Suppressor macrophage (primary cell): ENCODE measurements around the gene APEH.

Experiments used
- DNase-seq, 4 experiments: peaks; one replicate each; pipeline ENCODE4 v3.0.0-alpha.2; 2020 to 2022

APEH gene

DNA sequence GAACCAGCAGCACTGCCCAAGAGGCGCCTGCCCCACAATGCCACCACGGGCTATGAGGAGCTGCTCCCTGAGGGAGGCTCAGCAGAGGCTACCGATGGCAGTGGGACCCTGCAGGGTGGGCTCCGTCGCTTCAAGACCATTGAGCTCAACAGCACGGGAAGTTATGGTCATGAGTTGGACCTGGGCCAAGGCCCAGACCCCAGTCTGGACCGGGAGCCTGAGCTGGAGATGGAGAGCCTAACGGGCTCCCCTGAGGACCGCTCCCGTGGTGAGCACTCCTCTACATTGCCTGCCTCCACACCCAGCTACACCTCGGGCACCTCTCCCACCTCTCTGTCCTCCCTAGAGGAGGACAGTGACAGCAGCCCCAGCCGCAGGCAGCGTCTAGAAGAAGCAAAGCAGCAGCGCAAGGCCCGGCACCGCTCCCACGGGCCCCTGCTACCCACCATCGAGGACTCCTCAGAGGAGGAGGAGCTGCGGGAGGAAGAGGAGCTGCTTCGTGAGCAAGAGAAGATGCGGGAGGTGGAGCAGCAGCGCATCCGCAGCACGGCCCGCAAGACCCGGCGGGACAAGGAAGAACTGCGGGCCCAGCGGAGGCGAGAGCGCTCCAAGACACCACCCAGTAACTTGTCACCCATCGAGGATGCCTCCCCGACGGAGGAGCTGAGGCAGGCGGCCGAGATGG, 21.8 kb upstream of the APEH start:
- no peak for DNase-seq

DNA sequence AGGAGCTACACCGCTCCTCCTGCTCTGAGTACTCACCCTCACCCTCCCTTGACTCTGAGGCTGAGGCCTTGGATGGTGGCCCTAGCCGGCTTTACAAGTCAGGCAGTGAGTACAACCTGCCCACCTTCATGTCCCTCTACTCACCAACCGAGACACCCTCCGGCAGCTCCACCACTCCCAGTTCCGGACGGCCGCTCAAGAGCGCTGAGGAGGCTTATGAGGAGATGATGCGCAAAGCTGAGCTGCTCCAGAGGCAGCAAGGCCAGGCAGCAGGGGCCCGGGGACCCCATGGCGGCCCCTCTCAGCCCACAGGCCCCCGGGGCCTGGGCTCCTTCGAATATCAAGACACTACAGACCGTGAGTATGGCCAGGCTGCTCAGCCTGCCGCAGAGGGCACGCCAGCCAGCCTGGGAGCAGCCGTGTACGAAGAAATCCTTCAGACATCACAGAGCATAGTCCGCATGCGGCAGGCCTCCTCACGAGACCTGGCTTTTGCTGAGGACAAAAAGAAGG, 21.2 kb upstream of the APEH start:
- DNase-seq: no peak

DNA sequence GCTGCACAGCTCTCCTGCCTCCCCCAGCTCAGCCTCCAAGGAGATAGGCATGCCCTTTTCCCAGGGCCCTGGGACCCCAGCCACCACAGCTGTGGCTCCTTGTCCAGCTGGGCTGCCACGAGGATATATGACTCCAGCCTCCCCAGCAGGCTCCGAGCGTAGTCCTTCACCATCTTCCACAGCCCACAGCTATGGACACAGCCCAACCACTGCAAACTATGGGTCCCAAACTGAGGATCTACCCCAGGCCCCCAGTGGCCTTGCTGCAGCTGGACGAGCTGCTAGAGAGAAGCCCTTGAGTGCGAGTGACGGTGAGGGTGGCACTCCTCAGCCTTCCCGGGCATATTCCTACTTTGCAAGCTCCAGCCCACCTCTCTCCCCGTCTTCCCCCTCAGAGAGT, 20.5 kb upstream of the APEH start:
- no peak for DNase-seq

DNA sequence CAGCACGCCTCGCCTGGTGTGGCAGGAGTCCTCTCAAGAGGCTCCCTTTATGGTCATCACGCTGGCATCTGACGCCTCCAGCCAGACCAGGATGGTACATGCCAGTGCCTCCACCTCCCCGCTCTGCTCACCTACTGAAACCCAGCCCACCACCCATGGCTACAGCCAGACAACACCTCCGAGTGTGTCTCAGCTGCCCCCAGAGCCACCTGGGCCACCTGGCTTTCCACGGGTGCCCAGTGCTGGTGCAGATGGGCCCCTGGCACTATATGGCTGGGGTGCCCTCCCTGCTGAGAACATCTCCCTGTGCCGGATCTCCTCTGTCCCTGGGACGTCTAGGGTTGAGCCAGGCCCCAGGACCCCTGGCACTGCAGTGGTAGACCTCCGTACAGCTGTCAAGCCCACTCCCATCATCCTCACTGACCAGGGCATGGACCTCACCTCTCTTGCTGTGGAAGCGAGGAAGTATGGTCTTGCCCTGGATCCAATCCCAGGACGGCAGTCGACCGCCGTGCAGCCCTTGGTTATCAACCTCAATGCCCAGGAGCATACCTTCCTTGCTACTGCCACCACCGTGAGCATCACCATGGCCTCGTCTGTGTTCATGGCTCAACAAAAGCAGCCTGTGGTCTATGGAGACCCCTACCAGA, 19.9 kb upstream of the APEH start:
- no peak for DNase-seq

DNA sequence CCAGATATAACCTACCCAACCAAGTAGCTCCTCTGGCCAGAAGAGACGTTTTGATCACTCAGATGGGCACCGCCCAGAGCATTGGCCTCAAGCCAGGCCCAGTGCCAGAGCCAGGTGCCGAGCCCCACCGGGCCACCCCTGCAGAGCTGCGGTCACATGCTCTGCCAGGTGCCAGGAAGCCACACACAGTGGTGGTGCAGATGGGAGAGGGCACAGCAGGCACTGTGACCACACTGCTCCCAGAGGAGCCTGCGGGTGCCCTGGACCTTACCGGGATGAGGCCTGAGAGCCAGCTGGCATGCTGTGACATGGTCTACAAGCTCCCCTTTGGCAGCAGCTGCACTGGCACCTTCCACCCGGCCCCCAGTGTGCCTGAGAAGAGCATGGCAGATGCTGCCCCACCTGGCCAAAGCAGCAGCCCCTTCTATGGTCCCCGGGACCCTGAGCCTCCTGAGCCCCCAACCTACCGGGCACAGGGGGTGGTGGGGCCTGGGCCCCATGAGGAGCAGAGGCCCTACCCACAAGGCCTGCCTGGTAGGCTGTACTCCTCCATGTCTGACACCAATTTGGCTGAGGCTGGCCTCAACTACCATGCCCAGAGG, 19.1 kb upstream of the APEH start:
- no peak for DNase-seq

DNA sequence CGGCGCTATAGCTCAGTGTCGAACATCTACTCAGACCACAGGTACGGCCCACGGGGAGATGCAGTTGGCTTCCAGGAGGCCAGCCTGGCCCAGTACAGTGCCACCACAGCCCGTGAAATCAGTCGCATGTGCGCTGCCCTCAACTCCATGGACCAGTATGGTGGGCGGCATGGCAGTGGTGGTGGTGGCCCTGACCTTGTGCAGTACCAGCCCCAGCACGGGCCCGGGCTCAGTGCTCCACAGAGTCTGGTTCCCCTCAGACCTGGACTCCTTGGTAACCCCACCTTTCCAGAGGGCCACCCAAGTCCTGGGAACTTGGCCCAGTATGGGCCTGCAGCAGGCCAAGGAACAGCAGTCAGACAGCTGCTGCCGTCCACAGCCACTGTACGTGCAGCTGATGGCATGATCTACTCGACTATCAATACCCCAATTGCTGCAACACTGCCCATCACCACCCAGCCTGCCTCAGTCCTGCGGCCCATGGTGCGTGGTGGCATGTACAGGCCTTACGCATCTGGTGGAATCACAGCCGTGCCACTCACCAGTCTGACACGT, 18.3 kb upstream of the APEH start:
- DNase-seq: no peak

DNA sequence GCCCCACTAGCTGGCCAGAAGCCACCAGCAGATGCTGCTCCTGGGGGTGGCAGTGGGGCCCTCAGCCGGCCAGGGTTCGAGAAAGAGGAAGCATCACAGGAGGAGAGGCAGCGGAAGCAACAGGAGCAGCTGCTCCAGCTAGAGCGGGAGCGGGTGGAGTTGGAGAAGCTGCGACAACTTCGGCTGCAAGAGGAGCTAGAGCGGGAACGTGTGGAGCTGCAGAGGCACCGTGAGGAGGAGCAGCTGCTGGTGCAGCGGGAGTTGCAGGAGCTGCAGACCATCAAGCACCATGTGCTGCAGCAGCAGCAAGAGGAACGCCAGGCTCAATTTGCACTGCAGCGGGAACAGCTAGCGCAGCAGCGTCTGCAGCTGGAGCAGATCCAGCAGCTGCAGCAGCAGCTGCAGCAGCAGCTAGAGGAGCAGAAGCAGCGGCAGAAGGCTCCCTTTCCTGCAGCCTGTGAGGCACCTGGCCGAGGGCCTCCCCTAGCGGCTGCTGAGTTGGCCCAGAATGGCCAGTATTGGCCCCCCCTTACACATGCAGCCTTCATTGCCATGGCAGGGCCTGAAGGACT, 17.5 kb upstream of the APEH start:
- DNase-seq: peak in 3 of 4 experiments; percentile 9 to 24 (median 20)

DNA sequence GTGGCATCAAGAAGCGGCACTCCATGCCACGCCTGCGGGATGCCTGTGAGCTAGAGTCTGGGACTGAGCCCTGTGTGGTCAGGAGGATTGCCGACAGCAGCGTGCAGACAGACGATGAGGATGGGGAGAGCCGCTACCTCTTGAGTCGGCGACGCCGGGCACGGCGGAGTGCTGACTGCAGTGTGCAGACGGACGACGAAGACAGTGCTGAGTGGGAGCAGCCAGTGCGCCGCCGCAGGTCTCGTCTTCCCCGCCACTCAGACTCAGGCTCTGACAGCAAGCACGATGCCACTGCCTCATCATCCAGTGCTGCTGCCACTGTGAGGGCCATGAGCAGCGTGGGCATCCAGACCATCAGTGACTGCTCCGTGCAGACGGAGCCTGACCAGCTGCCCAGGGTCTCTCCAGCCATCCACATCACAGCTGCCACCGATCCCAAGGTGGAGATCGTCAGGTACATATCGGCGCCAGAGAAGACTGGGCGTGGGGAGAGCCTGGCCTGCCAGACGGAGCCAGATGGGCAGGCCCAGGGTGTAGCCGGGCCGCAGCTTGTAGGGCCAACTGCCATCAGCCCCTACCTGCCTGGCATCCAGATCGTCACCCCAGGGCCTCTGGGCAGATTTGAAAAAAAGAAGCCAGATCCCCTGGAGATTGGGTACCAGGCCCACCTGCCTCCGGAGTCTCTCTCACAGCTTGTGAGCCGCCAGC, 16.8 kb upstream of the APEH start:
- DNase-seq: no peak

DNA sequence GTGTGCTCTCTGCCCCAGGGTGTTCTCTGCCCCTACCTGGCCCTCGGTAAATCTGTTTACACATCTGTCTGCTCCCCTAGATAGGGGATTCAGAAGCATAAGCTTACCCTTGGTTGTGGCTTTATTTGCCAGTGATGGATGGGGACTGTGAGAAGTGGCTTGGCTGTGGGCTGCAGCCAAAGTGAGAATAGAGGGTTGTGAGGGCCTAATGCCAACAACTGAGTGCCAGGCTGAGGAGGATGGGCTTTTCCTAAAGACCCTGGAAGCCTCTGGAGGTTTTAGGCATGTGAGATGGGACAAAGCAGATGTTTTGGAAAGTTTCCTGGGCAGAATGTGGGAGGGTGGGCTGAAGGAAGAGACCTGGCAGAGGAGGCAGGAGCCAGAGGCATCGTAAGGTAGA, 15.4 kb upstream of the APEH start:
- DNase-seq: no peak

DNA sequence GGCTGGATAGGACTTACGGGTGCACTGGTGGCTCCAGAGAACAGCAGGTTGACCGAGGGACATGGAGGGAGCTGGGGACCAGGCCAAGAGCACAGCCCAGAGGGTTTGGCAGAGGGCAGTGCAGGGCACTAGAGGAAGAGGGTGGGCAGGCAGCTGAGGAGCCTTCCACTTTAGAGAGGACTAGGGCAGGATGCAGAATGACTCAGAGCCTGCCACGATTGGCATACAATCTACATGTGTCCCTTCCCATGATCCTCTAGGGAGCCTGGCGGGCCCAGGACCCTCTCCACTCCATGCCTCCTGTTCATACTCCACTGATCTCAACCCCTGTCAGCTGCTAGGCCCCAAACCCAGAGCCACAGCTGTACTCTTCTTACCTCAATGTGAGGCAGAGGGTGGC, 14.4 kb upstream of the APEH start:
- no peak for DNase-seq

DNA sequence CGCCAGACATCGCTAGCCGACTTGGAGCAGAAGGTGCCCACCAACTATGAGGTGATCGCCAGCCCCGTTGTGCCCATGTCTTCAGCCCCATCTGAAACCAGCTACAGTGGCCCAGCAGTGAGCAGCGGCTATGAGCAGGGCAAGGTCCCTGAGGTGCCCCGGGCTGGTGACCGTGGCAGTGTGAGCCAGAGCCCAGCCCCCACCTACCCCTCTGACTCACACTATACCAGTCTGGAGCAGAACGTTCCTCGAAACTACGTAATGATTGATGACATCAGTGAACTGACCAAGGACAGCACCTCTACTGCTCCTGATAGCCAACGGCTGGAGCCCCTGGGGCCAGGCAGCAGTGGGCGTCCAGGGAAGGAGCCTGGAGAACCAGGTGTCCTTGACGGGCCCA, 12.9 kb upstream of the APEH start:
- DNase-seq: no peak

DNA sequence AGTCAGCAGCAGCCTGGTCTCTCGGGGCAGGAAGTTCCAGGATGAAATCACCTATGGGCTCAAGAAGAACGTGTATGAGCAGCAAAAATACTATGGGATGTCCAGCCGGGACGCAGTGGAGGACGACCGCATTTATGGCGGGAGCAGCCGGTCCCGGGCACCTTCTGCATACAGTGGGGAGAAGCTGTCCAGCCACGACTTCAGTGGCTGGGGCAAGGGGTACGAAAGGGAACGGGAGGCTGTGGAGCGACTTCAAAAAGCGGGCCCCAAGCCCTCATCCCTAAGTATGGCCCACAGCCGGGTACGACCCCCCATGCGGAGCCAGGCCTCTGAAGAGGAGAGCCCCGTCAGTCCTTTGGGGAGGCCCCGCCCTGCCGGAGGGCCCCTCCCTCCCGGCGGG, 12.1 kb upstream of the APEH start:
- DNase-seq: no peak

DNA sequence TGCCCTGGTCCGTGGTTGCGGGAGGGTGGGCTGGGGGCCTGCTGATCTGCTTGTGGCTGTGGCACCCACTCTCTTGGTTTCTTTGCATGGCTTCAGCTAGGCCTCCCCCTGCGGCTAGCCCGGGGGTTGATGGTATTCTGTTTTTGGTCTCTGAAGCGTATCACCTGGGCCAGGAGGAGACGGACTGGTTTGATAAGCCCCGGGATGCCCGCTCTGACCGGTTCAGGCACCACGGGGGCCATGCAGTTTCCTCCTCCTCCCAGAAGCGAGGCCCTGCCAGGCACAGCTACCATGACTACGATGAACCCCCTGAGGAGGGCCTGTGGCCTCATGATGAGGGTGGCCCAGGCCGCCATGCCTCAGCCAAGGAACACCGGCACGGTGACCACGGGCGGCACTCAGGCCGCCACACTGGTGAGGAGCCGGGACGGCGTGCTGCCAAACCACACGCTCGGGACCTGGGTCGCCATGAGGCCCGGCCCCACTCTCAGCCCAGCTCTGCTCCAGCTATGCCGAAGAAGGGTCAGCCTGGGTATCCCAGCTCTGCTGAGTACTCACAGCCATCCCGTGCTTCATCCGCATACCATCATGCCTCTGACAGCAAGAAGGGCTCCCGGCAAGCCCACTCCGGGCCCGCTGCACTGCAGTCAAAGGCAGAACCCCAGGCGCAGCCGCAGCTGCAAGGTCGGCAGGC, 11.3 kb upstream of the APEH start:
- DNase-seq: no peak

DNA sequence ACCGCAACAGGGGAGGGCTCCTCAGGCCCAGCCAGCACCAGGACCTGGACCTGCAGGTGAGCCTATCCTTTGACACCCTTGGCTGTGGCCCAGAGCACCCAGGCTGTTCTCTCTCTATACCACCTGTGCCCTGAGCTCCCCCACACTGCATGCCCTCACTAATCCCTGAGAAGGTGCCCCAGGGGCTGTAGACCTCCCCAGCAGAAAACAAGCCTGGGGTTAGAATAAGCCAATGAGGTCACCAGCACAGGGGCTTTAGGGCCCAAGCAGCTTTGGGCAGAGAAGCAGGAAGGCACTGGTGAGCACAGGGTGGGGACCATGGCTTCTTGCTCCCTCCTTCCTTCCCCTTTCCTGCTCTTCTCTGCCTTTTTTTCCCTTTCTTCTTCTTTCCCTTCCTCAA, 10.3 kb upstream of the APEH start:
- no peak for DNase-seq

DNA sequence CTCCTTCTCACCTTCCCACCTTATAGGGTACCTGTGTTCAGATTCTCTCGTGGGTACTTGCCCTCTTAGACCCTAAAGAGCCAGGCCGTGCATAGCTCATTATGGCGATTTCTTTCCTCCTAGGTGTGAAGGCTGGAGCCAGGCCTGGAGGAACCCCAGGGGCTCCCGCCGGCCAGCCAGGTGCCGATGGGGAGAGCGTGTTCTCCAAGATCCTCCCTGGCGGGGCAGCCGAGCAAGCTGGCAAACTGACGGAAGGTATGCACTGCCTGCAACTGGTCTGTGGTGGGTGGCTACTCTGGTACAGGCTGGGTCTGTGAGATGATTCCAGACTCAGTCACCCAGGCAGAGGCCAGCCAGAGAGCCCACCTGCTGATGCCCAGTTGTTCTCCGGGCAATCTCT, 9.9 kb upstream of the APEH start:
- no peak for DNase-seq

DNA sequence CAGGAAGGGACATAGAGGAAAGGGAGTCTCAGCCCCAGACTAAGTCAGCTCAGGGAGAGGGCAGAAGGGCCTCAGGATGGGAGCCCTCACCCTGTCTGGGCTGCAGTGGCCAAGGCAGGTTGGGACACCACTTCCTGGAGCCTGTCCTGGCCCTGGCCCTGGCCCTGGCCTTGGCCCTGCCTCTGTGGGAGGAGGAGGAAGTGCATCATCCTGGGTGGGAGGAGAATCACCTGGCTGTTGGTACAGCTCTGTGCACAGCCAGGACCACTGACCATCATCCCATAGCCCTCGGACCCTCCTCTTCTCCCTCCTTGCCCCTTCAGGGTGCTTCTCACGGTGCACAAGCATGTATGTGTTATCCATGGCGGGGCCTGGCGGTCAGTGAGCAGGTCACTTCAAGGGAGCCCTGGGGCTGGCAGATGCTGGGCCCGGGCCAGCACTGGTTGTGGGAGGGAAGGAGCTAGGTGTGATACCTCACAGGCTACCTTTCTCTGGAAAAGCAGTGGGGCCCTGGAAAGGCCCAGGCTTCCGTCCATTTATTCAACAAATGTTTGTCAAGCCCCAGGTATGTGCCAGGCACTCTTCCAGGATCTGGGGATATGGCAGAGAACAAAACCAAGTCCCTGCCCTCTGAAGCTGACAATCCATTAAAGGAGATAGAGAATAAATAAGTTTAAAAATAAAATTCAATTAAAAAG, 8.2 kb upstream of the APEH start:
- peak in 3 of 4 experiments; percentile 6 to 41 (median 10) for DNase-seq

DNA sequence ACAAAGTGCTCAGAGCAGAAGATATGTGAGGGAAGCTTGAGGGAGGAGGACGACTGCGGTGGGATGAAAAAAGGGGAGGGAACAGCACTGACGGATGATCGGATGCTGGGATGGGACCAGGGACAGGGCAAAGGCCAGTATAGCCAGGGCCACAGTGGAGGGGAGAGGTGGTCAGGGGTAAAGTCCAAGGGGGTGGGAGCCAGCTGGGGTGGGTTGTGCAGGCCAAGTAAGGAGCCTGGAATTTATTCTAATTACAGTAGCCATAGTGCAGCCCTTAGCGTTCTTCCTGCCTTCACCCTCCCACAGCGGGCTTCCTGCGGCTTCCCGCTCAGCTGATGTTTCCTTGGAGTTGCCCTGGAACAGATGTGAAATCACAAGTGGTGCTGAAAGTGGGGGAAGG, 7.6 kb upstream of the APEH start:
- no peak for DNase-seq

DNA sequence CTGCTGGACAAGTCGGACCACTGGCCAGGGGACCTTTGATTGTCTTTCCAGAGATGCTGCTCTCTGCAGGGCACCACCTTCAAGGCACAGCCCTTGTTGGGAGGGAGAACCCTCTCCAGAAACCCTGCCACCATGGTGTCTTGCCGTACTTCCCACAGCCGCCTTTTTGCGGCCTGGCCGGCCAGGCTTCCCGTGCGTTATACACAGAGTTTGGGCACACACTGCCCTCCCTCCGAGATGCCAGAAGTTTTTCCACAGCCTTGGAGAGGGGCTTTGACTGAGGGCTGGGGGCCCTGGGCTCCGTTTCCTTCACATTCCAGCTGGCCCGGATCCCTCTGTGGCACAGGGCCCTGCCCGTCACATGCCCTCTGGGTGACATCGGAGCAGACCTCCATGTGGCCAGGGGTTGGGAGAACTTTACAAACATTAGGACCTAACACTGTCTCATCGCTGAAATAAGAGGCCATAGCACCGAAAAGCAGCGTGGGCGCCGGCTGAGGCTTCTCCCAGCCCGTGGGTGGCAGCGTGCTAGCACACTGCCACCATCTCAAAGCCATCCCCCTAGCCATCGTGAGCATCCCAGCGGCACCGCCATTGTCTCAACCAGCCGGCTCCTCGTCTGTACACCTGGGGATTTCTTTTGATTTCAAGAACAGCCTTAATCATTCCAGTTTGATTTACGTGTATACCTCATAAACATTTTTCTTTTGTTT, 6.3 kb upstream of the APEH start:
- DNase-seq: no peak

DNA sequence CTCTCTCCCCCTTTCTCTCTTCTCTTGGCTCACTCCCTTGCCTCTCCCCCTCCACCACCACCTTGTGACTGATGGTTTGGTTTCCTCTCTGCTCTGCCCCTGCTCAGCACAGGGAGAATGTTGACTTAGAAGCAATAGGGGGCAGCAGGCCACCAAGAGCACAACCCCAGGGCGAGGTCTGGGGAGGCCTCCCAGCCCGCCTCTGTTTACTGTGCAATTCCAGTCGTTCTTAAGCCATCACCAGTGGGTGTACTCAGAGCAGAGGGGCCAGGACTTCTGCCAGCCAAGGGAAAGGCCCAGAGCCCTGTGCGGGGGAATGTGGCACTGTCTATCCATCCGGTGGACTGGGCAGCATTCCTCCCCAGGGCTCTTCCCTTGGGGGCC, 5.7 kb upstream of the APEH start:
- DNase-seq: no peak

DNA sequence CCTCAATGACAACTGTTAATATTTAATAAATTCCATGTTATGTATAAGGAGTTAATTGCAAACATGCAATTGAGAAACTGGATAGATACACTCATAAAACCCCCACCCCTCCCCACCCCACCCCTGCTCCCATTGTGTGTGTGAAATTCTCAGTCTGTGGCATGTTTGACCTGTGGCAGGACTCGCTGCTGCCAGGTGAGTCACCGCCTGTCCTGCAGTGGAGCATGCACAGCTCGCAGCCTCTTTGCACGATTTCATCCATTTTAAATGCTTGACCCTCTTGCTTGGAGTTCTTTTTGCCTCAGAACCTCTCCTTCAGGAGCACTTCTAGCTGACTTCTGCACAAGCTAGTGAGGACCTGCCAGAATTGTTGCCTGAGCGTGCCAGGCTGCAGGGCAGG, 5.3 kb upstream of the APEH start:
- DNase-seq: no peak

DNA sequence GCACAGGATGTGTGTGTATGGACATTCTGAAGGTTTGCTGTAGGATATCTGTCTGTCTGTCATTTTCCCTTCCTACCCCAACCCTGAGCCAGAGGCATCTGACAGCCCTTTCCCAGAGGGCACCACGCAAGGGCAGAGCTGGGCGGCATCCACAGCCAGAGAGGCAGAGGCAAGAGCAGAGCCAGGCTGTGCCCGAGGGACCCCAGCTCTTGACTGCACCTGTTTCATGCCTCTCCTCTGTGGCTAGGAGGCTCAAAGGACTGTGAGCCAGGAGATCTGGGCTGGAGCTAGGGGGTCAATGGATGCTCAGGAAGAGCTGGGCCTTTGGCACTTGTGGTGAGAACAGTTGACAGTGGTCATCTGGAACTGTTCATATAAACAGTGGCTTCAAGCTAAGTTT, 4.8 kb upstream of the APEH start:
- no peak for DNase-seq
